Cardiac fibroblast (primary cell): ENCODE data around the gene SCCPDH.
A peak's percentile ranks its signal among the peaks of the same experiment; 100 is the strongest.

Source experiments
- DNase-seq, 2 donors: peaks; one replicate each; pipeline versions ENCODE4 v3.0.0 to v3.0.0-alpha.2; 2010; ENCODE audit warnings: low read depth in 2 of 2
- H3K4me3 ChIP-seq, 2 donors: replicated peaks in 1 of 2; 1 replicate in 1 of 2; 2 replicates in 1 of 2; pipeline ENCODE4 v1.5.1; 2011; ENCODE audit warnings: low read depth in 2 of 2, low read length in 2 of 2, mild to moderate bottlenecking in 2 of 2, moderate library complexity in 1 of 2
- TF ChIP-seq, protein P1 (sequence below): IDR thresholded peaks from one replicate; pipeline ENCODE4 v1.5.1; 2011; ENCODE audit warnings: low read depth, mild to moderate bottlenecking, low read length, inconsistent platforms

Gene SCCPDH

GRCh38 chr1:246784621-246785493 is 60.6 kb downstream of the SCCPDH start:
- H3K4me3 ChIP-seq, result peak overlapping the region in 1 of 2 donors; percentile 0
- TF ChIP-seq, protein P1, sequence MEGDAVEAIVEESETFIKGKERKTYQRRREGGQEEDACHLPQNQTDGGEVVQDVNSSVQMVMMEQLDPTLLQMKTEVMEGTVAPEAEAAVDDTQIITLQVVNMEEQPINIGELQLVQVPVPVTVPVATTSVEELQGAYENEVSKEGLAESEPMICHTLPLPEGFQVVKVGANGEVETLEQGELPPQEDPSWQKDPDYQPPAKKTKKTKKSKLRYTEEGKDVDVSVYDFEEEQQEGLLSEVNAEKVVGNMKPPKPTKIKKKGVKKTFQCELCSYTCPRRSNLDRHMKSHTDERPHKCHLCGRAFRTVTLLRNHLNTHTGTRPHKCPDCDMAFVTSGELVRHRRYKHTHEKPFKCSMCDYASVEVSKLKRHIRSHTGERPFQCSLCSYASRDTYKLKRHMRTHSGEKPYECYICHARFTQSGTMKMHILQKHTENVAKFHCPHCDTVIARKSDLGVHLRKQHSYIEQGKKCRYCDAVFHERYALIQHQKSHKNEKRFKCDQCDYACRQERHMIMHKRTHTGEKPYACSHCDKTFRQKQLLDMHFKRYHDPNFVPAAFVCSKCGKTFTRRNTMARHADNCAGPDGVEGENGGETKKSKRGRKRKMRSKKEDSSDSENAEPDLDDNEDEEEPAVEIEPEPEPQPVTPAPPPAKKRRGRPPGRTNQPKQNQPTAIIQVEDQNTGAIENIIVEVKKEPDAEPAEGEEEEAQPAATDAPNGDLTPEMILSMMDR, result no peak
- DNase-seq, result peak; percentile 64 to 70

- no peak for DNase-seq
- TF ChIP-seq, protein P1, result no peak
- no peak overlapping the region for H3K4me3 ChIP-seq
These were observed 61.4 kb downstream of the SCCPDH start for GRCh38 chr1:246785494-246786111.

GRCh38 chr1:246786606-246787238 is 62.5 kb downstream of the SCCPDH start:
- H3K4me3 ChIP-seq, result no peak overlapping the region
- DNase-seq, result no peak
- TF ChIP-seq, protein P1, result no peak

- no peak overlapping the region for H3K4me3 ChIP-seq
- TF ChIP-seq, protein P1, result no peak
- no peak for DNase-seq
These were observed 63.7 kb downstream of the SCCPDH start for GRCh38 chr1:246787781-246788513.

DNA sequence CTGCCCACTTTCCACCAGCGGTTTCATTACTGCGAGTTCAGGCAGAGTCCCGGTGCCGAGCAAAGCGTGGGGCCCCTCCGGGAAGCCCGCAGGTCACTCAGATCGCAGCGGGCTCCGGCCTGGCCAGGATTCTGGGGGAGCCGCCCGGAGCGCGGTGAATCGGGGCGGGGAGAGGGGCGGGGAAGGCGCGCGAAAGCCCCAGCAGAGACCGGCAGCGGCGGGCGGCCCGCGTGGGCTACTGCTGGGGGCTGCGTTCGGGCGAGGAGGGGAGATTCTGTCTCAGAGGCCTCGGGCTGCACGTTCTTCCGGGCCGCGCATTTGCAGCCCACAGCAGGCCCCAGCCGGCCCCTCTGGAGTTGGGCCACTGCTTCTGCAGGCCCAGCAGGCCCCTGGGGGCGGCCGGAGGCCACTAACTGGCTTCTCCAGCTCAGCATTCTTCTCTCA is 64.7 kb downstream of the SCCPDH start:
- TF ChIP-seq, protein P1, result no peak
- H3K4me3 ChIP-seq, result peak overlapping the region in 1 of 2 donors; percentile 21
- peak in 1 of 2 donors; percentile 31 for DNase-seq
